ENCODE results near the gene HNF1A. TPM values are rescaled to one million over a fixed set of nuclear protein-coding genes. Genes with fewer than 3 reads are reported as not detected.
A peak's percentile ranks its signal among the peaks of the same experiment; 100 is the strongest.

HNF1A gene
- total and polyA plus RNA-seq, 2 of the 13 experiments (the other 11 are each of a cell fraction or from before 2014, with no cell fraction given): 13.4 to 34.7 TPM

DNA sequence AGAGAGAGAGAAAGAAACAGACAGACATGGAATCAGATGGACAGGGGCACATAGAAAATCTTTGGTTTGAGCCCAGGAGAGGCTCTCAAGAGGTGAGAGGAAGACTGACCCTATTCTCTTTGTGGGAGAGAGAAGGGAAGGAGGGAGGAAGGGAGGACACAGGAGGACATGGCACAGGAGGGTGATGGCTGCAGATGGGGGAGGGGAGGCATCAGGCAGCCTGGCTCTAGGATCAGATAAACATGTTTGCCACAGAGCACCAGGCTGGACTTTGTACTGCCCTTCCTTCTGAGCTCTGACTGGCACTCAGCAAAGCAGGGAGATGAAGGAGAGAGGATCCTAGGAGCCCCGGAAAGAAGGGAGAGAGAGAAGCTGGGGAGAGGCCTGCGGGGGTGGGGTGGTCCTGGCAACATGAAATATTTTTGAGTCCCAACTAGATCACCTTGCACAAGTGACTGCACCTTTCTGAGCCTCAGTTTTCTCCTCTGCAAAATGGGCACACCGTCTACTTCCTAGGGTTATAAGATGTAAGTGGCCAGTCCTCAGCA is 6.1 kb downstream of the HNF1A start (continued):
- TF ChIP-seq, protein P1, sequence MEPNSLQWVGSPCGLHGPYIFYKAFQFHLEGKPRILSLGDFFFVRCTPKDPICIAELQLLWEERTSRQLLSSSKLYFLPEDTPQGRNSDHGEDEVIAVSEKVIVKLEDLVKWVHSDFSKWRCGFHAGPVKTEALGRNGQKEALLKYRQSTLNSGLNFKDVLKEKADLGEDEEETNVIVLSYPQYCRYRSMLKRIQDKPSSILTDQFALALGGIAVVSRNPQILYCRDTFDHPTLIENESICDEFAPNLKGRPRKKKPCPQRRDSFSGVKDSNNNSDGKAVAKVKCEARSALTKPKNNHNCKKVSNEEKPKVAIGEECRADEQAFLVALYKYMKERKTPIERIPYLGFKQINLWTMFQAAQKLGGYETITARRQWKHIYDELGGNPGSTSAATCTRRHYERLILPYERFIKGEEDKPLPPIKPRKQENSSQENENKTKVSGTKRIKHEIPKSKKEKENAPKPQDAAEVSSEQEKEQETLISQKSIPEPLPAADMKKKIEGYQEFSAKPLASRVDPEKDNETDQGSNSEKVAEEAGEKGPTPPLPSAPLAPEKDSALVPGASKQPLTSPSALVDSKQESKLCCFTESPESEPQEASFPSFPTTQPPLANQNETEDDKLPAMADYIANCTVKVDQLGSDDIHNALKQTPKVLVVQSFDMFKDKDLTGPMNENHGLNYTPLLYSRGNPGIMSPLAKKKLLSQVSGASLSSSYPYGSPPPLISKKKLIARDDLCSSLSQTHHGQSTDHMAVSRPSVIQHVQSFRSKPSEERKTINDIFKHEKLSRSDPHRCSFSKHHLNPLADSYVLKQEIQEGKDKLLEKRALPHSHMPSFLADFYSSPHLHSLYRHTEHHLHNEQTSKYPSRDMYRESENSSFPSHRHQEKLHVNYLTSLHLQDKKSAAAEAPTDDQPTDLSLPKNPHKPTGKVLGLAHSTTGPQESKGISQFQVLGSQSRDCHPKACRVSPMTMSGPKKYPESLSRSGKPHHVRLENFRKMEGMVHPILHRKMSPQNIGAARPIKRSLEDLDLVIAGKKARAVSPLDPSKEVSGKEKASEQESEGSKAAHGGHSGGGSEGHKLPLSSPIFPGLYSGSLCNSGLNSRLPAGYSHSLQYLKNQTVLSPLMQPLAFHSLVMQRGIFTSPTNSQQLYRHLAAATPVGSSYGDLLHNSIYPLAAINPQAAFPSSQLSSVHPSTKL (CRISPR knock-in tag; IDR thresholded peaks at IDR 0.05): peak; percentile 68
- TF ChIP-seq, protein P2, sequence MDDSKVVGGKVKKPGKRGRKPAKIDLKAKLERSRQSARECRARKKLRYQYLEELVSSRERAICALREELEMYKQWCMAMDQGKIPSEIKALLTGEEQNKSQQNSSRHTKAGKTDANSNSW (CRISPR knock-in tag; IDR thresholded peaks at IDR 0.05; ENCODE audit: borderline replicate concordance): no peak
- TF ChIP-seq HOXA3 (CRISPR knock-in tag; IDR thresholded peaks at IDR 0.05): peak; percentile 48; the same call in 1 of the 2 replicates
- no peak for TF ChIP-seq KDM4B (CRISPR knock-in tag; IDR thresholded peaks at IDR 0.05)
- 0 out of 2 replicates have a peak, but pooled peaks have one; percentile 13 for TF ChIP-seq KAT8 (CRISPR knock-in tag; IDR thresholded peaks at IDR 0.05)
- TF ChIP-seq, protein P3, sequence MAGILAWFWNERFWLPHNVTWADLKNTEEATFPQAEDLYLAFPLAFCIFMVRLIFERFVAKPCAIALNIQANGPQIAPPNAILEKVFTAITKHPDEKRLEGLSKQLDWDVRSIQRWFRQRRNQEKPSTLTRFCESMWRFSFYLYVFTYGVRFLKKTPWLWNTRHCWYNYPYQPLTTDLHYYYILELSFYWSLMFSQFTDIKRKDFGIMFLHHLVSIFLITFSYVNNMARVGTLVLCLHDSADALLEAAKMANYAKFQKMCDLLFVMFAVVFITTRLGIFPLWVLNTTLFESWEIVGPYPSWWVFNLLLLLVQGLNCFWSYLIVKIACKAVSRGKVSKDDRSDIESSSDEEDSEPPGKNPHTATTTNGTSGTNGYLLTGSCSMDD (CRISPR knock-in tag; IDR thresholded peaks at IDR 0.05): no peak
- TF ChIP-seq ZNF709 (CRISPR knock-in tag; IDR thresholded peaks at IDR 0.05): peak; percentile 79; the same call in 1 of the 2 replicates
- TF ChIP-seq STAG1 (CRISPR knock-in tag; IDR thresholded peaks at IDR 0.05): no peak
- no peak for TF ChIP-seq RNF2 (conservative IDR thresholded peaks at IDR 0.05; ENCODE audit: low read depth)
- TF ChIP-seq ZNF720 (CRISPR knock-in tag; IDR thresholded peaks at IDR 0.05): no peak
- peak; percentile 99 for TF ChIP-seq ZNF629 (CRISPR knock-in tag; conservative IDR thresholded peaks at IDR 0.05)
- TF ChIP-seq ZNF615 (CRISPR knock-in tag; IDR thresholded peaks at IDR 0.05; ENCODE audit: borderline replicate concordance): no peak
- no peak for TF ChIP-seq REXO4 (CRISPR knock-in tag; IDR thresholded peaks at IDR 0.05; ENCODE audit: borderline replicate concordance)
- no peak for TF ChIP-seq SIX4 (CRISPR knock-in tag; IDR thresholded peaks at IDR 0.05)
- TF ChIP-seq HOXA7 (CRISPR knock-in tag; IDR thresholded peaks at IDR 0.05): no peak
- TF ChIP-seq NFE2L2 (IDR thresholded peaks at IDR 0.05; ENCODE audit: low read length): no peak
- no peak for TF ChIP-seq ZNF563 (CRISPR knock-in tag; IDR thresholded peaks at IDR 0.05)
- TF ChIP-seq SMAD3 (CRISPR knock-in tag; IDR thresholded peaks at IDR 0.05): no peak
- TF ChIP-seq NR2F6 (IDR thresholded peaks at IDR 0.05): peak; percentile 16
- peak; percentile 24; the same call in 1 of the 2 replicates for TF ChIP-seq NR2F6 (CRISPR knock-in tag; IDR thresholded peaks at IDR 0.05)
- TF ChIP-seq, protein P4, sequence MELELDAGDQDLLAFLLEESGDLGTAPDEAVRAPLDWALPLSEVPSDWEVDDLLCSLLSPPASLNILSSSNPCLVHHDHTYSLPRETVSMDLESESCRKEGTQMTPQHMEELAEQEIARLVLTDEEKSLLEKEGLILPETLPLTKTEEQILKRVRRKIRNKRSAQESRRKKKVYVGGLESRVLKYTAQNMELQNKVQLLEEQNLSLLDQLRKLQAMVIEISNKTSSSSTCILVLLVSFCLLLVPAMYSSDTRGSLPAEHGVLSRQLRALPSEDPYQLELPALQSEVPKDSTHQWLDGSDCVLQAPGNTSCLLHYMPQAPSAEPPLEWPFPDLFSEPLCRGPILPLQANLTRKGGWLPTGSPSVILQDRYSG (CRISPR knock-in tag; IDR thresholded peaks at IDR 0.05): no peak
- TF ChIP-seq, protein P5, sequence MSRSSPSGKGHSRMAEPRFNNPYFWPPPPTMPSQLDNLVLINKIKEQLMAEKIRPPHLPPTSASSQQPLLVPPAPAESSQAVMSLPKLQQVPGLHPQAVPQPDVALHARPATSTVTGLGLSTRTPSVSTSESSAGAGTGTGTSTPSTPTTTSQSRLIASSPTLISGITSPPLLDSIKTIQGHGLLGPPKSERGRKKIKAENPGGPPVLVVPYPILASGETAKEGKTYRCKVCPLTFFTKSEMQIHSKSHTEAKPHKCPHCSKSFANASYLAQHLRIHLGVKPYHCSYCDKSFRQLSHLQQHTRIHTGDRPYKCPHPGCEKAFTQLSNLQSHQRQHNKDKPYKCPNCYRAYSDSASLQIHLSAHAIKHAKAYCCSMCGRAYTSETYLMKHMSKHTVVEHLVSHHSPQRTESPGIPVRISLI (CRISPR knock-in tag; IDR thresholded peaks at IDR 0.05; ENCODE audit: borderline replicate concordance): no peak
- peak in 1 of 2 experiments; percentile 67; a peak in 2 of 4 replicates for TF ChIP-seq EP300 (IDR thresholded peaks at IDR 0.05; ENCODE audit: low read depth in 2 of 2, low read length in 2 of 2)
- 0 out of 2 replicates have a peak, but pooled peaks have one; percentile 17 for TF ChIP-seq EP300 (CRISPR knock-in tag; IDR thresholded peaks at IDR 0.05; ENCODE audit: borderline replicate concordance)
- no peak for TF ChIP-seq ZBTB38 (CRISPR knock-in tag; IDR thresholded peaks at IDR 0.05)
- peak; percentile 60 for TF ChIP-seq NCOA2 (CRISPR knock-in tag; IDR thresholded peaks at IDR 0.05)

All from HepG2 (cell line).